ENCODE results near the gene CTNND2.

DNA sequence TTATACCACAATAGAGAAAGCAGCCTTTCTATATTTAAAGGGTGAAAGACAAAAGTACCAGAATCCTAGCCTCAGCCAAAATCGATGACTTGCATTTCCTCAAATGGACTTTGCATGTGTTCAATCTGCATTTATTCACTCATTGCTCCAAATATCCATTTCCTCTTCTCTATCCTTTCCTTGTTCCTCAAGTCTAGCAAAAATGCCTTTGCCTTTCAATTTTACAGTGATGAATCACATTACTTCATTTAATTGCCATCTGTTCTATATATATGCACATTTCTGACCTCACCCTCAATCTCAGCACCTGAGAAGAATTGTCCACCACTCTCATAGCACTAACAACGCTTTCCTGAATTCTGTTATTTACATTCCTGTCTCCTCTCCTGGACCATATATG lies 329.5 kb downstream of the CTNND2 start:
- TF ChIP-seq, protein P1, sequence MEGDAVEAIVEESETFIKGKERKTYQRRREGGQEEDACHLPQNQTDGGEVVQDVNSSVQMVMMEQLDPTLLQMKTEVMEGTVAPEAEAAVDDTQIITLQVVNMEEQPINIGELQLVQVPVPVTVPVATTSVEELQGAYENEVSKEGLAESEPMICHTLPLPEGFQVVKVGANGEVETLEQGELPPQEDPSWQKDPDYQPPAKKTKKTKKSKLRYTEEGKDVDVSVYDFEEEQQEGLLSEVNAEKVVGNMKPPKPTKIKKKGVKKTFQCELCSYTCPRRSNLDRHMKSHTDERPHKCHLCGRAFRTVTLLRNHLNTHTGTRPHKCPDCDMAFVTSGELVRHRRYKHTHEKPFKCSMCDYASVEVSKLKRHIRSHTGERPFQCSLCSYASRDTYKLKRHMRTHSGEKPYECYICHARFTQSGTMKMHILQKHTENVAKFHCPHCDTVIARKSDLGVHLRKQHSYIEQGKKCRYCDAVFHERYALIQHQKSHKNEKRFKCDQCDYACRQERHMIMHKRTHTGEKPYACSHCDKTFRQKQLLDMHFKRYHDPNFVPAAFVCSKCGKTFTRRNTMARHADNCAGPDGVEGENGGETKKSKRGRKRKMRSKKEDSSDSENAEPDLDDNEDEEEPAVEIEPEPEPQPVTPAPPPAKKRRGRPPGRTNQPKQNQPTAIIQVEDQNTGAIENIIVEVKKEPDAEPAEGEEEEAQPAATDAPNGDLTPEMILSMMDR (IDR thresholded peaks at IDR 0.05; ENCODE audit: borderline replicate concordance, extremely low read depth, low read length, poor library complexity, severe bottlenecking), result no peak
- TF ChIP-seq EZH2 (IDR thresholded peaks at IDR 0.05; ENCODE audit: borderline replicate concordance, low read depth, low read length, severe bottlenecking), result no peak

Measured in DND-41 (cell line).